HG03354 (cell line): ENCODE measurements around the gene DNAH6.

Experiments
- ATAC-seq: cut with Tn5 transposase; IDR thresholded peaks from one replicate; pipeline ENCODE4 v1.9.1; 2021; ENCODE audit warnings: mild to moderate bottlenecking; ENCODE audit not compliant: unreplicated experiment, poor library complexity, severe bottlenecking

DNAH6 gene

GRCh38 chr2:84827978-84828575, 311.8 kb downstream of the DNAH6 start:
- ATAC-seq, result no peak

- no peak for ATAC-seq
Observed at GRCh38 chr2:84829693-84830092, 313.4 kb downstream of the DNAH6 start.

- no peak for ATAC-seq
Observed at GRCh38 chr2:84830095-84830494, 313.8 kb downstream of the DNAH6 start.

GRCh38 chr2:84830758-84831500, 314.6 kb downstream of the DNAH6 start:
- no peak for ATAC-seq

GRCh38 chr2:84832772-84833461, 316.6 kb downstream of the DNAH6 start:
- ATAC-seq, result peak; percentile 80

- ATAC-seq, result no peak
Observed at GRCh38 chr2:84833481-84834150, 317.3 kb downstream of the DNAH6 start.

GRCh38 chr2:84836215-84836614, 319.9 kb downstream of the DNAH6 start:
- ATAC-seq, result no peak

GRCh38 chr2:84838434-84839145, 322.3 kb downstream of the DNAH6 start:
- ATAC-seq, result no peak

GRCh38 chr2:84839851-84840250, 323.6 kb downstream of the DNAH6 start:
- ATAC-seq, result no peak

- ATAC-seq, result no peak
Observed at GRCh38 chr2:84840306-84840705, 324.0 kb downstream of the DNAH6 start.

GRCh38 chr2:84841577-84841976, 325.3 kb downstream of the DNAH6 start:
- ATAC-seq, result no peak

- ATAC-seq, result no peak
Observed at GRCh38 chr2:84844141-84844540, 327.8 kb downstream of the DNAH6 start.

GRCh38 chr2:84846041-84846663, 329.9 kb downstream of the DNAH6 start:
- no peak for ATAC-seq

GRCh38 chr2:84846741-84847142, 330.4 kb downstream of the DNAH6 start:
- no peak for ATAC-seq

GRCh38 chr2:84847326-84848050, 331.2 kb downstream of the DNAH6 start:
- ATAC-seq, result no peak

GRCh38 chr2:84849271-84849952, 333.1 kb downstream of the DNAH6 start:
- ATAC-seq, result no peak

GRCh38 chr2:84850471-84850870, 334.2 kb downstream of the DNAH6 start:
- no peak for ATAC-seq

- no peak for ATAC-seq
Observed at GRCh38 chr2:84851876-84852275, 335.6 kb downstream of the DNAH6 start.
